Mesenchymal stem cell (in vitro differentiated cells and primary cell): ENCODE results near the gene PRKCZ.

Experiments
- DNase-seq: peaks from one replicate; pipeline ENCODE4 v3.0.0-alpha.2; 2013
- H2AFZ ChIP-seq: one replicate; pipeline ENCODE4 v1.6.1; 2013; ENCODE audit warnings: low read depth, mild to moderate bottlenecking, control low read depth, inconsistent platforms, low read length, moderate library complexity
- H2AK5ac ChIP-seq: 2 replicates; pipeline ENCODE4 v1.6.1; 2013; ENCODE audit warnings: low read length, moderate library complexity, mild to moderate bottlenecking, inconsistent platforms; ENCODE audit not compliant: severe bottlenecking
- H2BK120ac ChIP-seq: one replicate; pipeline ENCODE4 v1.6.1; 2013; ENCODE audit warnings: low read depth, mild to moderate bottlenecking, inconsistent platforms, low read length, moderate library complexity
- H2BK12ac ChIP-seq, 2 experiments: one replicate each; pipeline ENCODE4 v1.6.1; 2013; ENCODE audit warnings: inconsistent platforms in 2 of 2, low read length in 2 of 2, mild to moderate bottlenecking in 2 of 2, moderate library complexity in 2 of 2, control low read depth in 1 of 2
- H2BK15ac ChIP-seq: one replicate; pipeline ENCODE4 v1.6.1; 2013; ENCODE audit warnings: mild to moderate bottlenecking, low read depth, inconsistent platforms; ENCODE audit not compliant: poor library complexity, severe bottlenecking
- H2BK5ac ChIP-seq: 2 replicates; pipeline ENCODE4 v1.6.1; 2013; ENCODE audit warnings: low read depth, mild to moderate bottlenecking, low read length, control low read depth, inconsistent platforms; ENCODE audit not compliant: poor library complexity, severe bottlenecking
- H3K14ac ChIP-seq, 2 experiments: one replicate each; pipeline ENCODE4 v1.6.1; 2013; ENCODE audit warnings: inconsistent platforms in 2 of 2, low read length in 2 of 2, control low read depth in 1 of 2, mild to moderate bottlenecking in 1 of 2, moderate library complexity in 1 of 2
- H3K18ac ChIP-seq, 2 experiments: one replicate each; pipeline ENCODE4 v1.6.1; 2013; ENCODE audit warnings: inconsistent platforms in 2 of 2, low read length in 2 of 2, control low read depth in 1 of 2, low read depth in 1 of 2, mild to moderate bottlenecking in 1 of 2
- H3K23ac ChIP-seq, 2 experiments: one replicate each; pipeline ENCODE4 v1.6.1; 2013; ENCODE audit warnings: inconsistent platforms in 2 of 2, low read length in 2 of 2, mild to moderate bottlenecking in 2 of 2, moderate library complexity in 2 of 2, control low read depth in 1 of 2
- H3K27ac ChIP-seq: 2 replicates; pipeline ENCODE4 v1.5.1; 2013; ENCODE audit warnings: mild to moderate bottlenecking, moderate library complexity, low read length, control low read depth, inconsistent platforms; ENCODE audit not compliant: poor library complexity, severe bottlenecking
- H3K27me3 ChIP-seq, 2 experiments: 2 replicates each; pipeline versions ENCODE4 v1.6.1 to v1.7.0; 2013; ENCODE audit warnings: low read length in 2 of 2, mild to moderate bottlenecking in 2 of 2, moderate library complexity in 2 of 2, control low read depth in 1 of 2, inconsistent platforms in 1 of 2; ENCODE audit not compliant: control insufficient read depth in 1 of 2, insufficient read depth in 1 of 2
- H3K36me3 ChIP-seq, 2 experiments: 2 replicates each; pipeline versions ENCODE4 v1.6.1 to v1.7.0; 2013; ENCODE audit warnings: low read length in 2 of 2, control low read depth in 1 of 2, inconsistent platforms in 1 of 2, low read depth in 1 of 2, mild to moderate bottlenecking in 1 of 2; ENCODE audit not compliant: insufficient read depth in 2 of 2, control insufficient read depth in 1 of 2
- H3K4ac ChIP-seq, 2 experiments: one replicate each; pipeline ENCODE4 v1.6.1; 2013; ENCODE audit warnings: inconsistent platforms in 2 of 2, low read length in 2 of 2, mild to moderate bottlenecking in 2 of 2, moderate library complexity in 2 of 2, control low read depth in 1 of 2, low read depth in 1 of 2
- H3K4me1 ChIP-seq: 2 replicates; pipeline ENCODE4 v1.6.1; 2013; ENCODE audit warnings: low read depth, low read length, control low read depth; ENCODE audit not compliant: control insufficient read depth, insufficient read depth
- H3K4me2 ChIP-seq: 2 replicates; pipeline ENCODE4 v1.6.1; 2013; ENCODE audit warnings: low read length, mild to moderate bottlenecking, inconsistent platforms; ENCODE audit not compliant: poor library complexity, severe bottlenecking
- H3K4me3 ChIP-seq, 2 experiments: 2 replicates each; pipeline versions ENCODE4 v1.5.1 to v1.7.0; 2013; ENCODE audit warnings: low read length in 2 of 2, mild to moderate bottlenecking in 2 of 2, control low read depth in 1 of 2, low read depth in 1 of 2; ENCODE audit not compliant: insufficient read depth in 1 of 2
- H3K79me1 ChIP-seq: replicated peaks from 2 replicates; pipeline ENCODE4 v1.6.1; 2013; ENCODE audit warnings: mild to moderate bottlenecking, control low read depth, low read length, inconsistent platforms; ENCODE audit not compliant: poor library complexity, severe bottlenecking
- H3K9ac ChIP-seq: 2 replicates; pipeline ENCODE4 v1.7.0; 2013; ENCODE audit warnings: mild to moderate bottlenecking, low read length, moderate library complexity
- H3K9me3 ChIP-seq: 2 replicates; pipeline ENCODE4 v1.7.0; 2013; ENCODE audit warnings: mild to moderate bottlenecking, low read length; ENCODE audit not compliant: control insufficient read depth
- H4K8ac ChIP-seq: one replicate; pipeline ENCODE4 v1.6.1; 2013; ENCODE audit warnings: inconsistent platforms, mild to moderate bottlenecking, low read length, moderate library complexity
- H4K91ac ChIP-seq: one replicate; pipeline ENCODE4 v1.6.1; 2013; ENCODE audit warnings: mild to moderate bottlenecking, low read length, inconsistent platforms
- WGBS: methylation state at CpG from one replicate; pipeline ENCODE4 v1.1.7; 2013; ENCODE audit warnings: mixed read lengths; 5-methylcytosine and 5-hydroxymethylcytosine counted together

Gene PRKCZ

GRCh38 chr1:2129256-2129943 is 79.2 kb downstream of the PRKCZ start:
- no peak overlapping the region for H3K18ac ChIP-seq
- no peak overlapping the region for H3K4me2 ChIP-seq
- H3K23ac ChIP-seq = no peak overlapping the region
- no peak overlapping the region for H2BK5ac ChIP-seq
- DNase-seq = no peak
- no peaks in the 10 kb centered on the region for H3K9me3 ChIP-seq
- no peak overlapping the region for H3K9ac ChIP-seq
- peak overlapping the region in 1 of 2 experiments; percentile 38 for H3K14ac ChIP-seq
- 90% methylated on average over 15 of the region's 15 CpGs for WGBS
- H3K27me3 ChIP-seq = peaks cover 0 to 31% of the 10 kb centered on the region in 2 experiments
- H2BK120ac ChIP-seq = no peak overlapping the region
- H3K4me3 ChIP-seq = no peak overlapping the region
- no peak overlapping the region for H2BK12ac ChIP-seq
- no peak overlapping the region for H4K91ac ChIP-seq
- H3K4me1 ChIP-seq = peaks cover 27% of the 10 kb centered on the region
- no peak overlapping the region for H2AK5ac ChIP-seq
- peaks cover 32% of the 10 kb centered on the region for H3K79me1 ChIP-seq
- no peak overlapping the region for H2AFZ ChIP-seq
- no peak overlapping the region for H3K27ac ChIP-seq
- H2BK15ac ChIP-seq = no peak overlapping the region
- H4K8ac ChIP-seq = no peak overlapping the region
- H3K4ac ChIP-seq = no peak overlapping the region
- H3K36me3 ChIP-seq = peaks cover 0 to 37% of the 10 kb centered on the region in 2 experiments

- DNase-seq = no peak
- Histone ChIP-seq H3K4me2 (no peak overlapping the region), H3K4ac (no peak overlapping the region), H2BK120ac (no peak overlapping the region), H3K9me3 (no peaks in the 10 kb centered on the region), H2BK15ac (no peak overlapping the region), H2AK5ac (no peak overlapping the region), H3K27me3 (peaks cover 0 to 30% of the 10 kb centered on the region in 2 experiments), H3K9ac (no peak overlapping the region), H2BK12ac (no peak overlapping the region), H4K8ac (no peak overlapping the region), H3K23ac (no peak overlapping the region), H3K79me1 (peaks cover 32% of the 10 kb centered on the region), H2BK5ac (no peak overlapping the region), H3K4me3 (no peak overlapping the region), H2AFZ (no peak overlapping the region), H3K4me1 (peaks cover 30% of the 10 kb centered on the region), H3K36me3 (peaks cover 0 to 34% of the 10 kb centered on the region in 2 experiments), H3K27ac (no peak overlapping the region), H3K14ac (no peak overlapping the region), H3K18ac (no peak overlapping the region), H4K91ac (no peak overlapping the region)
- WGBS = 85% methylated on average over 10 of the region's 10 CpGs
These were observed 79.9 kb downstream of the PRKCZ start for GRCh38 chr1:2130156-2130555.

- H2BK120ac ChIP-seq = no peak overlapping the region
- H3K14ac ChIP-seq = no peak overlapping the region
- H3K4ac ChIP-seq = no peak overlapping the region
- no peak for DNase-seq
- H2AFZ ChIP-seq = no peak overlapping the region
- no peak overlapping the region for H3K9ac ChIP-seq
- no peak overlapping the region for H3K23ac ChIP-seq
- no peak overlapping the region for H3K27ac ChIP-seq
- H2BK15ac ChIP-seq = no peak overlapping the region
- H3K4me3 ChIP-seq = no peak overlapping the region
- no peak overlapping the region for H3K4me2 ChIP-seq
- peaks cover 37% of the 10 kb centered on the region for H3K4me1 ChIP-seq
- peaks cover 0 to 23% of the 10 kb centered on the region in 2 experiments for H3K27me3 ChIP-seq
- no peak overlapping the region for H4K8ac ChIP-seq
- H3K79me1 ChIP-seq = peaks cover 30% of the 10 kb centered on the region
- WGBS = 91% methylated on average over 15 of the region's 15 CpGs
- H3K36me3 ChIP-seq = peaks cover 0 to 29% of the 10 kb centered on the region in 2 experiments
- H2BK12ac ChIP-seq = no peak overlapping the region
- H3K9me3 ChIP-seq = no peaks in the 10 kb centered on the region
- H3K18ac ChIP-seq = no peak overlapping the region
- H2BK5ac ChIP-seq = no peak overlapping the region
- no peak overlapping the region for H4K91ac ChIP-seq
- no peak overlapping the region for H2AK5ac ChIP-seq
These were observed 80.7 kb downstream of the PRKCZ start for GRCh38 chr1:2130871-2131289.

- Histone ChIP-seq H3K9me3 (no peaks in the 10 kb centered on the region), H4K91ac (peak overlapping the region; percentile 18), H2BK5ac (no peak overlapping the region), H3K18ac (peak overlapping the region; percentile 46 to 52), H2BK12ac (no peak overlapping the region), H3K9ac (peak overlapping the region; percentile 94), H2AFZ (peak overlapping the region; percentile 74), H3K27ac (peak overlapping the region; percentile 28), H3K4ac (peak overlapping the region in 1 of 2 experiments; percentile 40), H3K4me2 (peak overlapping the region; percentile 83), H2BK120ac (peak overlapping the region; percentile 30), H3K4me3 (peak overlapping the region; percentile 46 to 77), H2BK15ac (peak overlapping the region; percentile 77), H3K27me3 (peaks cover 0 to 22% of the 10 kb centered on the region in 2 experiments), H3K4me1 (peaks cover 39% of the 10 kb centered on the region), H4K8ac (peak overlapping the region; percentile 91), H3K36me3 (peaks cover 0 to 30% of the 10 kb centered on the region in 2 experiments), H3K79me1 (peaks cover 24% of the 10 kb centered on the region), H2AK5ac (peak overlapping the region; percentile 14), H3K23ac (no peak overlapping the region), H3K14ac (peak overlapping the region in 1 of 2 experiments; percentile 5)
- whole genome bisulfite sequencing = 51% methylated on average over 40 of the region's 40 CpGs
- DNase-seq = peak; percentile 57
These were observed 82.2 kb downstream of the PRKCZ start for GRCh38 chr1:2132222-2133038.
